ENCODE measurements around the gene SLC6A11.
A peak's percentile ranks its signal among the peaks of the same experiment; 100 is the strongest.

Gene SLC6A11

GRCh38 chr3:10930666-10931040 lies 114.6 kb downstream of the SLC6A11 start:
- DNase-seq (ENCODE audit: low read depth), result no peak

DNA sequence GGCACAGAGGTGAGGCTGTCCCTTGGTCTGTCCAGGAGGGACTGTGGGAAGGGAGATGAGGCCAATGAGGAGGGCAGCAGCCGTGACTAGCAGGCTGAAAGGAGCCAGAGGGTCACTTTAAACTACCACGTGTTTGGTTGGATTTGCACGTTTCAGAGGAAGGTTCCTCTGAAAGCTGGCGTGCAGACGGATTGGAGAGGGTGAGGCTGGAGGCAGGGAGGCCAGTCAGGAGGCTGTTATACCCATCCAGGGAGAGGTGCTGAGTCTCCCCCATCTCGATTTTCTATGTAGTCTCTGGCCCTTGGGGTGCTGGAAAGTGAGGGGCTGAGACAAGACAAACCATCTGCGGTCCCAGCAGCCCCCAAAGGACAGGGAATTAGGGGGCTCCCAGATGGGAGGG lies 116.6 kb downstream of the SLC6A11 start:
- no peak for DNase-seq (ENCODE audit: low read depth)

- DNase-seq (ENCODE audit: low read depth), result no peak
Measured at GRCh38 chr3:10933021-10933420, 117.0 kb downstream of the SLC6A11 start.

- no peak for DNase-seq (ENCODE audit: low read depth)
Measured at GRCh38 chr3:10933470-10933804, 117.4 kb downstream of the SLC6A11 start.

DNA sequence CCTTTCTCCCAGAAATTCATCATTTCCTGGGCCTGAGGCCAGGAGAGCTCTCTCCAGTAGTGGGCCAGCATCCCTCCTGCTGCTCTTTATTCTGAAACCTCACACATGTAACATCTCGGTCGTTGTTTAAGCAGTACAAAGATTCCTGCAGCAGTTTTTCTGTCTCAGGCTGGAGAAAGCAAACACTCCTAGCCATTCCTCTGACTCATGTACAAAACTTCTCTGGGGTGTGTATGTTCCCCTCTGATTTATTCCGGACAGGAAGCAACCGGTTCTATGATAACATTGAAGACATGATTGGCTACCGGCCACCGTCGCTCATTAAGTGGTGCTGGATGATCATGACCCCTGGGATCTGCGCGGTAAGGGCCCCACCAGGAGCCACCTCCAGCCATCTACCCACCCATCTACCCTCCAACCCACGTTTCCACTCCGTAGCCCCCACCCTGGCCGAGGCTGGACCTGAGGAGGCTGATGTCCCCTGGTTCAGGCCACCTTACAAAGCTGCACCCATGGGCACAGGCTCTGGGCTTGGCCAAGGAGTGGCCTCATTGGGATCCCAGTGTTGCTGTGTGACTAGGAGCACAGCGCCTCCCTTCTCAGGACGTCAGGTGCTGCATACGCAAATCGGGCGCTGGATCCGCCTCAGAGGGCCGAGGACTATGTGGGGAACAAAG lies 117.9 kb downstream of the SLC6A11 start:
- no peak for DNase-seq (ENCODE audit: low read depth)

DNA sequence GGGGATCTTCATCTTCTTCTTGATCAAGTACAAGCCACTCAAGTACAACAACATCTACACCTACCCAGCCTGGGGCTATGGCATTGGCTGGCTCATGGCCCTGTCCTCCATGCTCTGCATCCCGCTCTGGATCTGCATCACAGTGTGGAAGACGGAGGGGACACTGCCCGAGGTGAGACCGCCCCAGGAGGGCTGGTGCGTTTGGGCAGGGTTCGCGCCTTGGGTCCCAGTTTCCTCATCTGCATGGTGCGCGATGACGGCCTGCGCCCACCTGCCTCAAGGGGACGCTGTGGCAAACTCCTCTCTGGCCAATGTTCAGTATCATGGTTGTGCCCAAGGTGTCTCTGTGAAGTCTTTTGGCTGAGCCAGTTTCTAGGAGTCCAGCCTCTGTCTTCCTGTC lies 119.0 kb downstream of the SLC6A11 start:
- no peak for DNase-seq (ENCODE audit: low read depth)

DNA sequence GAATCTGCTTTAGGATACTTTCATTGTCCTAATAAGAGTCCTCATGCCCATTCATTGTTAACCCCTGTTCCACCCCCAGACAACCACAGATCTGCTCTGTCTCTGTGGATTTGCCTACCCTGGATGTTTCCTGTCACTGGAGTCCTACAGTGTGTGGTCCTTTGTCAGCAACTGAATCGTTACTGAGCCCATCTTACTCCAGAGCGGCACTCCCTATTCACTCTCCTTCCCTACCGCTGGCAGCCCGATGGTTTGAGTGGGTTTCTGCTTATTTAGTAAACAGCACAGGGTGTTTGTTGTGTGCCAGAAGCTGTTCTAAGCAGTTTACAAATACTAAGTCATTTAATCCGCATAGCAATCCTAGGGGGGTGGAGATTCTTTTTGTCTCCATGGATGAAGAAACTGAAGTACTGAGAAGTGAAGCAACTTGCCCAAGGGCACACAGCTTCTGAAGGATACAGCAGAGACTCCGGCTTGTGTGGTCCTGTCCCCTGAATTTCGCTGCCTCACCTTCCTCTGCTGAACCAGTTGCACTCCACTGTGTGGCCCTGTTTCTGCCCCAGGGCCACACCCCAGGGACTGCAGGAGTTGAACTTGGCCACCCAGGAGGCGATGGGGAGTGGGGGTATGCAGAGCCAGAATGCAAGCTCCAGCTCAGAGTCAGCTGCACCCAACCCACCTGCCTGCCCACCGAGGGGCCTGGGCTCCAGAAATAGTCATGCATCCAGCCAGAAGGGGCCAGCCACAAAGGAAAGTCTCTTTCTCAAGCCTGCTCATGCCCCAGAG lies 120.0 kb downstream of the SLC6A11 start:
- no peak for DNase-seq (ENCODE audit: low read depth)

- no peak for DNase-seq (ENCODE audit: low read depth)
Measured at GRCh38 chr3:10936686-10937085, 120.7 kb downstream of the SLC6A11 start.

DNA sequence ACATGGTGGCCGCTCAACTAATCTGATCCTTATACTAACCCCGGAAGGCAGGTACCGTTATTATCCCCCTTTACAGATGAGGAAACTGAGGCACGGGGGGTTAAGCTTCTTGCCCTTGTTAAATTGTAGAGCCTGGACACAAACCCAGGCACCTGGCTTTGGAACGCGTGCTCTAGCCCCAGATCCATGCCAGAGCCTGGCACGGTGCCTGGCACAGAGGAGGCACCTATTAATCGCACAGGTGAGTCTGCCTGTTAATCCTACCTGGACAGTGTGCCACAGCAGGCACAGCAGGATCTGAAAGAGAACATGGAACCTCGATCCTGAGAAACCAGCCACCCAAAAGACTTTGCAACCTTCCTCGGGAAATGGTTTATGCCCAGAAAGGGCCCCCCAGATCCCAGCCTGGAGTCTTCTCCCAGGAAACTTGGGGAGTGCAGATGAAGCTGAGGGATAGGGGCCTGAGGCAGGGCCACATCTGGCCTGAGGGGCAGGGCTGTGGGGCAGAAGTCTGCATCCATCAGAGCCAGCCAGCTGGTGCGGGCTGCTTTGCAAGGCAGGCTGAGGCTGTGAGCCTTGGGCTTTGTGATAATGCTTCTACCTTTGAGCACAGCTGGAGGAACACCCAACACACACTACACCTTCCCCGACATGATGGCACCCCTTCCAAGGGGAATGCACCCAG lies 121.3 kb downstream of the SLC6A11 start:
- no peak for DNase-seq (ENCODE audit: low read depth)

- DNase-seq (ENCODE audit: low read depth), result no peak
Measured at GRCh38 chr3:10939556-10939955, 123.5 kb downstream of the SLC6A11 start.

DNA sequence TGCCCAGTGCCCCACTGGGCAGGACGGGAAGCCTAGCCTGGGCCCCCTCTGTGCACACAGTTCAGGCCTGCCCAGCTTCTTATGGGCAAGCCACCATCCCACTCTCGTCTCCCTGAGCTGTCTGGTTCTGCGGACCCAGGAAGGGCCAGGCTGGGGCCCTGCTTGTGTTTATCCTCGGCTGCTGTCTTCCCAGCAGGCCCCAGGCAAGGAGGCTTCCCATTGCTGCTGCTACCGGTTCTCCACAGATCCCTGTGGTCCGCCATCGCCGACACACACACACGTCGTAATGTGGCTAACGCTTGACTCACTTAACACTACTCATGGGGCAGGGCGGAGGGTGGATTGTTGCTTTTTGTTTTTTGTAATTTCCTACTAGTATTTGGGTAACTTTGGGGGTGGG lies 124.1 kb downstream of the SLC6A11 start:
- DNase-seq (ENCODE audit: low read depth), result no peak

DNA sequence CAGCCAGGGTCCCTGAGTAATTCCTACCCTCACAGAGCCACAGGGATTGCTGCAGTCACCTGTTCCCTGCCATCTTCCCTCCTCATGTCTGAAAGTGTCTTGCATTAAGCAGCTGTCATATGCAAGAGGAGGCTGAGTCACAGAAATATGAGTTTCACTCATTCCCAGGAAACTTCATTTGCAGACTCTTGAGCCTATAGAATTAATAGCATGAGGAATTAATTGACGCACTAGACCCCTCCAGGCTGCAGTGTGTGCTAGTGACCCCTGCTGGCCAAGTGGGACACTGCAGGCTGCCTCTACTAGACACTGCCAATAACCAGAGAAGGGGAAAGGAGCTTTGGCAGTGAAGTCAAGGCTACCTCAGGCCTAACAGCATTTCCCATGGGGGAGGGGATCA lies 125.9 kb downstream of the SLC6A11 start:
- DNase-seq (ENCODE audit: low read depth), result no peak

GRCh38 chr3:10942690-10943205 lies 126.7 kb downstream of the SLC6A11 start:
- DNase-seq (ENCODE audit: low read depth), result no peak

DNA sequence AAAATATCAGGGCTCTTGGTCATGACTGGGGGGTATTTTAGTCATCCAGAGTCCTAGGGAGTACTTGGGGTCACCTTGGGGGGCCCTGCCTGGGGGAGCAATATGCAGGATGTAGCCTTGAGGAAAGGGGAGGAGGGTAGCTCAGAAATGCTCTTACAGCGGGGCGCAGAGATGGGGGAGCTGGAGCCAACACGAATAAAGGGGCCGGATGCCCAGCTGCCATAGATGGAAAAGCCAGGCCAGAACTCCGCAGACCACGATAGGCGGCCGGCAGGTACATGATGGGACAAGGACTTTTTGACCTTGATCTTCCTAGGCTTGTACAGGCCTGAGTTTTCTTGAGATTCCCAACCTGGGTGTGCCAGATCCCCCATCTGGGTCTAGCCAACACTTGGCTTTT lies 128.8 kb downstream of the SLC6A11 start:
- no peak for DNase-seq (ENCODE audit: low read depth)

DNA sequence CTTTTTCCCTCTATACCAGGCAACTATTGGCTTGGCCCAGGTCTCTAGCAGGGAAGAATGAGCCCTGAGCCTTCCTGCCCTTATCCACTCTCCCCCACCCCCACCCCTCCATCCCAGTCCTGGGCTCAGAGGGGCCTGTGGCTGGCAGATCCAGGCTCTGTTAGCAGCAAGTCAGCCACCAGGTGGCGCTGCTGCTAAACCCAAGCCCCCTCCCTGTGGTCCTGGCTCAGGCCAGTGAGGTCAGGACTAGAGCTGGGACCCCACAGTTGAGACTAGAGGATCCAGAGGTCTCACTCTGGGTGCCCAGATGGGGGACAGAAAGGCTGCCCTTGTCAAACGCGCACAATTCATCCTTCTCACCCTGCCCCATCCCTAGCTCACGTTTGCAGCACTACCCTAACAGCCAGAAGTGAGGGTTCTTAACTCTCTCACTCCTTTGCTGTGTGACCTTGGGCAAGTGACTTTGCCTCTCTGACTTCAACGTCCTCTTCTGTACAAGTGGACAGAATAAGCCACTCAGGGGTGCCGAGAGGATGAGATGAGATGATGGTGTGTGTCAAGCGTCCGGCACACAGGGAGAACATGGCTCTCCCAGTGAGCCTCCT lies 129.8 kb downstream of the SLC6A11 start:
- peak; percentile 26 for DNase-seq (ENCODE audit: low read depth)

- DNase-seq (ENCODE audit: low read depth), result no peak
Measured at GRCh38 chr3:10946526-10946925, 130.5 kb downstream of the SLC6A11 start.

GRCh38 chr3:10948326-10948725 lies 132.3 kb downstream of the SLC6A11 start:
- DNase-seq (ENCODE audit: low read depth), result no peak

DNA sequence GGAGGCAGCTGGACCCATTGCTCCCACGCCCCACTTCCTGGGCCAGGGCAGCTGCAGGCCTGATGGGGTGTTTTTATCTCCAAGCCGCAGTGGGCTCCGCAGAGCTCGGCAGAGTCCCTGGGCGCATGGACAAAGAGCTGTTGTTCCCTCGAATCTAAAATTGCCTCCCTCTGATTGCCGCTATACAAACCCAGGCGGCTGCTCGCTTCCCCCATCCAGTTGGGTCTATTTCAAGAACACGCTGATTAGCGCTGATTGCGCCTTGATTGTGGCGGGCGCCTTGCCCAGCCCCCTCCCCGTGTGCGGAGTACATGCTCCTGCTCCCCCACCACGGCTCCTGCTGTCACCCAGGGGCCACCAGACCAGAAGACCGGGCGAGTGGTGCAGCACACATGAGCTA lies 133.2 kb downstream of the SLC6A11 start:
- no peak for DNase-seq (ENCODE audit: low read depth)

DNA sequence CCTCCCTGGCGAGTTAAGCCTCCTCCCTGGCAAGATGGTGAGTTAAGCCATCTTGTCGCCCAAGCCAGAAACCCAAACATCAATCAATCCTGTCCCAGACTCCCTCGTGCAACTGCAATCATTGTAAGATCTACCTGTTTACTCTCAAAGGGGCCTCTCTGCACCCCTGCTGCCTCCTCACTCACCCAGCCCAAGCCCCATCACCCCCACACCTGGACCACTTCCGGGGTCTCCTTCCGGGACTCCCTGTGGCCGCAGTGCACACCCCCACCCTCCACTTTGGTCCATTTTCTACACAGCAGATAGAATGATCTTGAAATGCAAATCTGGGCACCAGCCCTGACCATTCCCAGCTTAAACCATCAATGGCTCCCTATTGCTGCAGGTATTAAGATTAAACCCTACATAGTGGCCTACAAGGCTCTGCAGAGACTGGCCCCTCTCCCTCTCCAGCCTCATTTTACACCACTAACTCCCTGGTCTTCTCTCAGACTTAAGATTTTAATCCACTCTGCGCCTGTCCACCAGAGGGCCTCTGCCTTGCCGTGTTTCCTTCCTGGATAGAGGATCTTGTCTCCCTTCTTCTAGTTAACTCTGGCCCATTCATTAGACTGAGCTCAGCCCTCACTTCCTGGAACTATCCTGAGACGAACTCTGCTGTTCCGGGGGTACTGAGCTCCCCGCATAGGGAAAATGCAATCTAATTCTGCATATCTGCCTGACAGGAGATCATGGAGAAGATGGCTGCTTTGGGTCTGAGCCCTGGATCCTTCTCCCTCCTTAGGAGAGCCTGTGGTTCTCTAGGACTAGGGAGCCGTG lies 134.7 kb downstream of the SLC6A11 start:
- no peak for DNase-seq (ENCODE audit: low read depth)

DNA sequence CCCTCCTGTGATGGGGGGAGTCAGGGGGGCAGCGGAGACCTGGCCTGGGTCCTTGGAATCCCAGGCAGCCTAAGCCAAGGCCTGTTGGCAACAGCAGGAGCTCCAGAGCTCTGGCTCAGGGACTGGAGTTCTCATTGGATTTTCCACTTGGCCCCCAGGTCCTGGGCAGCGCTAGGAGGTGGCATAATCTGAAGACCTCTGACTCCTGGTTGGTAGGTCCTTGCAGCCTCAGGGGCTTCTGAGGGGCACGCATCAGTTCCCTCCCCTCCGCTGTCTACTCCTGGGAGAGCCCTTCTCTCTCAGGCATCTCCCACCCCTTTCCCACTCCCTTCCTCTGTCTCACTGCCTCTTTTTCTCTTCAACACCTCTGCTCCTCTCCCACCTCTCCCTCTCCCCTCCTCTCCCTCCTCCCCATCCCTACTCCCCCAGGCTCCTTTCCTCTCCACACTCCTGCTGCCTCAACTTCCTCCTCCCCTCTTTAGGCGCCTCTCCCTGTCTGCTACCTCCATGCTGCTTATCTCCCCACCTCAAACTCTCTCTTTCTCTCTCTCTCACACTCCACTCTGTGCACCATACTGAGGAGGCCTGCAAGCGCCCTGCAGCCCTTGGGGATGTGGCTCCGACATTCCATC lies 135.4 kb downstream of the SLC6A11 start:
- no peak for DNase-seq (ENCODE audit: low read depth)

- DNase-seq (ENCODE audit: low read depth), result no peak
Measured at GRCh38 chr3:10952525-10952924, 136.5 kb downstream of the SLC6A11 start.

All from activated T-cell treated with anti-CD3 and anti-CD28 coated beads for 1 hour (primary cell).